ENCODE results near the gene FKBP1B. TPM values are rescaled to one million over a fixed set of nuclear protein-coding genes. Genes with fewer than 3 reads are reported as not detected.

Gene FKBP1B
- total RNA-seq, 4 donors from 2014 or later: 6.0 to 27.3 (median 8.4) TPM

DNA sequence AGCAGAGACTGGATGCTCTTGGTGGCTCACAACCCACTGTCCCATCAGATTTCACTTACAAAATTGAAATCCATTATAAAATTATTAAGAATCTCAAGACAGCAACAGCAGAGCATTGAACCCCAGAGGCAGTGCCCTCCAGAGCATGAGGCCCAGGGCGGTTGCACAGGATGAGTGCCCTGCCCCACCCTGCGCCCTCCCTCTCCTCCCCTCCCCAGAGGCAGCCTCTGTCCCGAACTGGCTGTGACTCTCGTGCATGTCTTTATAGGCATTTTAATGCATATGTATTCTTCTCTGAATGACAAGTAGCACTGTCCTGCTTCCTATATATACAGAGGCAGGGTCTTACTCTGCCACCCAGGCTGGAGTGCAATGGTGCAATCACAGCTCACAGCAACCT is 29.3 kb upstream of the FKBP1B start:
- WGBS, 2 donors (ENCODE audit: low coverage in 1 of 2): 80% methylated on average over 4 of the region's 4 CpGs; no CpG with 5 or more reads in 1 of the 2 donors
- in situ Hi-C loops (cut with MboI; ENCODE audit: low pct_ligation_motif_present in 1 of 4, low pct_unique_long_range_greater_than_20kb in 1 of 4, low sequenced_read_pairs in 3 of 4): no loop called here
- no peaks in the 10 kb centered on the region for H3K9me3 ChIP-seq
- no peaks in the 10 kb centered on the region for H3K4me1 ChIP-seq
- no peak overlapping the region for H3K27ac ChIP-seq
- intact Hi-C loops (cut with DNase I; ENCODE audit: low total_unique reads): no loop called here
- TF ChIP-seq, protein P1, sequence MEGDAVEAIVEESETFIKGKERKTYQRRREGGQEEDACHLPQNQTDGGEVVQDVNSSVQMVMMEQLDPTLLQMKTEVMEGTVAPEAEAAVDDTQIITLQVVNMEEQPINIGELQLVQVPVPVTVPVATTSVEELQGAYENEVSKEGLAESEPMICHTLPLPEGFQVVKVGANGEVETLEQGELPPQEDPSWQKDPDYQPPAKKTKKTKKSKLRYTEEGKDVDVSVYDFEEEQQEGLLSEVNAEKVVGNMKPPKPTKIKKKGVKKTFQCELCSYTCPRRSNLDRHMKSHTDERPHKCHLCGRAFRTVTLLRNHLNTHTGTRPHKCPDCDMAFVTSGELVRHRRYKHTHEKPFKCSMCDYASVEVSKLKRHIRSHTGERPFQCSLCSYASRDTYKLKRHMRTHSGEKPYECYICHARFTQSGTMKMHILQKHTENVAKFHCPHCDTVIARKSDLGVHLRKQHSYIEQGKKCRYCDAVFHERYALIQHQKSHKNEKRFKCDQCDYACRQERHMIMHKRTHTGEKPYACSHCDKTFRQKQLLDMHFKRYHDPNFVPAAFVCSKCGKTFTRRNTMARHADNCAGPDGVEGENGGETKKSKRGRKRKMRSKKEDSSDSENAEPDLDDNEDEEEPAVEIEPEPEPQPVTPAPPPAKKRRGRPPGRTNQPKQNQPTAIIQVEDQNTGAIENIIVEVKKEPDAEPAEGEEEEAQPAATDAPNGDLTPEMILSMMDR (IDR thresholded peaks at IDR 0.05): no peak
- TF ChIP-seq POLR2AphosphoS5 (IDR thresholded peaks at IDR 0.05) (no peak), POLR2A (IDR thresholded peaks at IDR 0.05) (no peak), EP300 (IDR thresholded peaks at IDR 0.05; ENCODE audit: low read depth) (no peak)
- H3K27me3 ChIP-seq: no peaks in the 10 kb centered on the region
- no peak for DNase-seq
- H3K36me3 ChIP-seq: no peaks in the 10 kb centered on the region
- no peak overlapping the region for H3K4me3 ChIP-seq

DNA sequence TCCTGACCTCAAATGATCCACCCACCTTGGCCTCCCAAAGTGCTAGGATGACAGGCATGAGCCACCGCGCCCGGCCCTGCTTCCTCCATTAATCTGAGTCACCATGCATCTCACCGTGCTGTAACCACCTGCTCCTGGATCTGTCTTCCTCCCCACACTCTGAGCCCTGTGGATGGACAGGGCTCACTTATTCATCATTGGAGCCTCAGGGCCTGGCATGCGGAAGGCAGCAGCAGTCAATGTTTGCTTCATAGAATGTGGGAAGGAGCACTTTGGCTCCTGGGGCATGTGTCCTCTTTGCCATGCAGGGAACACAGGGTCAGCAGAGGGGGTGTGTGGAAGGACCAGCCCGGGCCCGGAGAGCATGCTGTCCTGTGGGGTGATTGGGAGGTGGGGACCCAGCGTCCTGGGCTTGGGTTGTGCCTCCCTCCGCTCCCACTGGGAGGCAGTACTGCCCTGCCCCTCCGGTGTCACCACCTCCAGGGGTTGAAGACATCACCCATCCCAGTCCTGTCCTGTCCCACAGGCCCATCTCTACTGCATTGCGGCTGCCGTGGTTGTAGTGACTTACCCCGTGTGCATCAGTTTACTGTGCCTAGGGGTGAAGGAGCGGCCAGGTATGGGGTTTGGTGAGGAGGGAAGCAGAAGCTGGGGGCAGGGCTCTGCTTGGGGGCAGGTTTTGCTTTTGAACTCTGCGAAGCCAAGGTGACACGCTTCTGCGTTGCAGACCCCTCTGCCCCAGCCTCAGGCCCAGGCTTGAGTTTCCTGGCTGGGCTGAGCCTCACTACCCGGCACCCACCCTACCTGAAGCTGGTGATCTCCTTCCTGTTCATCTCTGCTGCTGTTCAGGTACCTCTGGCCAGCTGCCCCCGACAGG is 28.2 kb upstream of the FKBP1B start:
- peak; percentile 33 for DNase-seq
- in situ Hi-C loops (cut with MboI; ENCODE audit: low pct_ligation_motif_present in 1 of 4, low pct_unique_long_range_greater_than_20kb in 1 of 4, low sequenced_read_pairs in 3 of 4): no loop called here
- 77% methylated on average over 16 of the region's 19 CpGs; no CpG with 5 or more reads in 1 of the 2 donors for WGBS, 2 donors (ENCODE audit: low coverage in 1 of 2)
- Histone ChIP-seq H3K4me1 (no peaks in the 10 kb centered on the region), H3K4me3 (no peak overlapping the region), H3K27ac (no peak overlapping the region), H3K9me3 (no peaks in the 10 kb centered on the region), H3K36me3 (no peaks in the 10 kb centered on the region), H3K27me3 (no peaks in the 10 kb centered on the region)
- intact Hi-C loops (cut with DNase I; ENCODE audit: low total_unique reads): no loop called here
- TF ChIP-seq, protein P1 (IDR thresholded peaks at IDR 0.05): peak in 4 of 5 experiments; percentile 29 to 61 (median 38)
- TF ChIP-seq EP300 (IDR thresholded peaks at IDR 0.05; ENCODE audit: low read depth): no peak

DNA sequence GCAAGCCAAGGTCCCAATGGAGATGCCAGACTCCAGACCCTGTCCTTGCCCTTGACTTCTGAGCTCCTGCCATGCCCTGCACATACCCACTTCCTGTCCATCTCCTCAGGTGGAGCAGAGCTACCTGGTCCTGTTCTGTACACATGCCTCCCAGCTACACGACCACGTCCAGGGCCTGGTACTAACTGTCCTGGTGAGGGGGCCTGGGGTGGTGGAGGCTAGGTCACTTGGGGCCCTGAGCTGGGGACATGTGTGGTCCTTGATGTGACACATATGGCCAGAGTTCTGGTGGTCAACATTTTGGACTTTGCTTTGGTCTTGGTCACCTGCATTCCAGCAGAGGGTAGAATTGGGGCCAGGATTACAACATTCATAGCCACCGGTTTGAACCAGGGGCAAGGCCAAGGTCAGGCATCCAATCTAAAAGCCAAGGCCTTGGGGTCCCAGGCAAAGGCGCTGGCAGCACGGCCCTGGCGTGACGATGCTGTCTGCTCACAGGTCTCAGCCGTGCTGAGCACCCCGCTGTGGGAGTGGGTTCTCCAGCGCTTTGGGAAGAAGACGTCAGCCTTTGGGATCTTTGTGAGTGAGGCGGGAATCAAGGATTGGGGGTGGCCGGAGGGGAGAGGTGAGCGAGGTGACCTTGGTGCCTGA is 27.1 kb upstream of the FKBP1B start:
- H3K27ac ChIP-seq: no peak overlapping the region
- no peaks in the 10 kb centered on the region for H3K36me3 ChIP-seq
- H3K4me1 ChIP-seq: no peaks in the 10 kb centered on the region
- WGBS, 2 donors (ENCODE audit: low coverage in 1 of 2): 96% methylated on average over 14 of the region's 14 CpGs; no CpG with 5 or more reads in 1 of the 2 donors
- H3K4me3 ChIP-seq: no peak overlapping the region
- in situ Hi-C loops (cut with MboI; ENCODE audit: low pct_ligation_motif_present in 1 of 4, low pct_unique_long_range_greater_than_20kb in 1 of 4, low sequenced_read_pairs in 3 of 4): no loop called here
- DNase-seq: no peak
- no peaks in the 10 kb centered on the region for H3K9me3 ChIP-seq
- no peaks in the 10 kb centered on the region for H3K27me3 ChIP-seq
- intact Hi-C loops (cut with DNase I; ENCODE audit: low total_unique reads): no loop called here
- TF ChIP-seq POLR2AphosphoS5 (IDR thresholded peaks at IDR 0.05) (no peak), POLR2A (IDR thresholded peaks at IDR 0.05) (no peak), EP300 (IDR thresholded peaks at IDR 0.05; ENCODE audit: low read depth) (no peak)
- TF ChIP-seq, protein P1 (IDR thresholded peaks at IDR 0.05): no peak

DNA sequence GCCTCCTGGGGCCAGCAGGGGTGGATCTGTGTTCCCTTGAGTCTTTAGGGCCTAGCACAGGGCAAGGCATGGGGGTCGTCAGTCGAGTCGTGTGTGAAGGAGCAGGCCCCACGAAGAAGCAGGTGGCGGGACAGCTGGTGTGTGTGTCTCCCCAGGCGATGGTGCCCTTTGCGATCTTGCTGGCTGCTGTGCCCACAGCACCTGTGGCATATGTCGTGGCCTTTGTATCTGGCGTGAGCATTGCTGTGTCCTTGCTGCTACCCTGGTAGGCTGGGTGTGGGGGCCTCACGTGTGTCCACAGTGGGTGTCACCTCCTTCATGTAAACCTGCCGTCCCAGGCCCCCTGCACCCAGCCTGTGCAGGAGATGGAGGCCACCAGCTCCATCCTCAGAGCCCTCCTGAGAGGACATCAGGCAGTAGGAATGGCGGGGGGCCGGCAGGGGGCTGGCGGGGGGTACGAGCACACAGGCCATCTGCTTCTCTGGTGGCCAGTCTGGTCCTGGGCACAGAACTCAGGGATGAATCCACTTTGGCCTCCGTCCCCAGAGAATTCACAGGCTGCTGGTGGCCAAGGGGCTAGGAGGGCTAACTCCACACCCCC is 26.5 kb upstream of the FKBP1B start:
- Histone ChIP-seq H3K36me3 (no peaks in the 10 kb centered on the region), H3K9me3 (no peaks in the 10 kb centered on the region), H3K4me3 (no peak overlapping the region), H3K4me1 (no peaks in the 10 kb centered on the region), H3K27me3 (no peaks in the 10 kb centered on the region), H3K27ac (no peak overlapping the region)
- DNase-seq: no peak
- WGBS, 2 donors (ENCODE audit: low coverage in 1 of 2): 94% methylated on average over 14 of the region's 16 CpGs; no CpG with 5 or more reads in 1 of the 2 donors
- TF ChIP-seq, protein P1 (IDR thresholded peaks at IDR 0.05): no peak
- no peak for TF ChIP-seq POLR2AphosphoS5 (IDR thresholded peaks at IDR 0.05)
- TF ChIP-seq EP300 (IDR thresholded peaks at IDR 0.05; ENCODE audit: low read depth): no peak
- TF ChIP-seq POLR2A (IDR thresholded peaks at IDR 0.05): no peak
- intact Hi-C loops (cut with DNase I; ENCODE audit: low total_unique reads) (no loop called here), in situ Hi-C loops (cut with MboI; ENCODE audit: low pct_ligation_motif_present in 1 of 4, low pct_unique_long_range_greater_than_20kb in 1 of 4, low sequenced_read_pairs in 3 of 4) (no loop called here)
